DND-41 (cell line): Measurements from ENCODE around the gene COL26A1.

Experiments used
- ATAC-seq: fragments of 200-7000 bp; cut with Tn5 transposase; 3 replicates; pipeline ENCODE4 v1.9.1; 2021; ENCODE audit warnings: low read depth; ENCODE audit not compliant: insufficient read depth
- DNase-seq: peaks from one replicate; pipeline ENCODE4 v3.0.0-alpha.2; 2020
- H2AFZ ChIP-seq: 2 replicates; pipeline ENCODE4 v1.6.0; 2012; ENCODE audit warnings: low read depth, low read length
- H3K27ac ChIP-seq: 2 replicates; pipeline ENCODE4 v1.5.1; 2012; ENCODE audit warnings: low read length, inconsistent platforms
- H3K27me3 ChIP-seq: fragments of 200-600 bp; sonication (generic); 2 replicates; pipeline ENCODE4 v1.6.0; 2012; ENCODE audit warnings: low read length, mild to moderate bottlenecking, inconsistent platforms; ENCODE audit not compliant: insufficient read depth, poor library complexity
- H3K36me3 ChIP-seq: 2 replicates; pipeline ENCODE4 v1.5.1; 2012; ENCODE audit warnings: low read length, inconsistent platforms; ENCODE audit not compliant: insufficient read depth
- H3K4me1 ChIP-seq: 2 replicates; pipeline ENCODE4 v1.5.1; 2012; ENCODE audit warnings: mild to moderate bottlenecking, low read length; ENCODE audit not compliant: insufficient read depth
- H3K4me2 ChIP-seq: 2 replicates; pipeline ENCODE4 v1.6.0; 2012; ENCODE audit warnings: mild to moderate bottlenecking, moderate library complexity, low read length, inconsistent platforms; ENCODE audit not compliant: insufficient read depth
- H3K4me3 ChIP-seq, 2 experiments: fragments of 200-600 bp in 1 of 2; shearing (Covaris generic) in 1 of 2; 2 replicates each; pipeline ENCODE4 v1.5.1; 2012 to 2016; ENCODE audit warnings: inconsistent platforms in 2 of 2, low read length in 2 of 2, mild to moderate bottlenecking in 2 of 2, low read depth in 1 of 2, moderate library complexity in 1 of 2
- H3K79me2 ChIP-seq: 2 replicates; pipeline ENCODE4 v1.6.0; 2012; ENCODE audit warnings: low read length, inconsistent platforms; ENCODE audit not compliant: insufficient read depth
- H3K9ac ChIP-seq: 2 replicates; pipeline ENCODE4 v1.6.0; 2012; ENCODE audit warnings: low read depth, mild to moderate bottlenecking, inconsistent platforms, low read length, moderate library complexity
- H3K9me3 ChIP-seq: 2 replicates; pipeline ENCODE4 v1.5.1; 2012; ENCODE audit warnings: low read length, moderate library complexity, mild to moderate bottlenecking, inconsistent platforms; ENCODE audit not compliant: insufficient read depth, severe bottlenecking
- H4K20me1 ChIP-seq: 2 replicates; pipeline ENCODE4 v1.6.0; 2012; ENCODE audit warnings: low read length; ENCODE audit not compliant: insufficient read depth
- CTCF ChIP-seq: IDR thresholded peaks from 2 replicates; pipeline ENCODE4 v1.5.1; 2012; ENCODE audit warnings: borderline replicate concordance, low read length, moderate library complexity, mild to moderate bottlenecking; ENCODE audit not compliant: poor library complexity, severe bottlenecking; ENCODE audit errors: extremely low read depth
- EZH2 ChIP-seq: IDR thresholded peaks from 3 replicates; pipeline ENCODE4 v1.6.1; 2012; ENCODE audit warnings: borderline replicate concordance, low read depth, mild to moderate bottlenecking, moderate library complexity, low read length, inconsistent platforms; ENCODE audit not compliant: severe bottlenecking

The COL26A1 gene

GRCh38 chr7:101550641-101551541 is 188.2 kb downstream of the COL26A1 start:
- H3K27ac ChIP-seq = no peak overlapping the region
- H3K4me2 ChIP-seq = no peak overlapping the region
- H3K27me3 ChIP-seq = no peaks in the 10 kb centered on the region
- TF ChIP-seq EZH2 (no peak), CTCF (no peak)
- no peaks in the 10 kb centered on the region for H4K20me1 ChIP-seq
- H3K4me1 ChIP-seq = no peaks in the 10 kb centered on the region
- no peak overlapping the region for H3K9ac ChIP-seq
- no peak for DNase-seq
- H3K9me3 ChIP-seq = no peaks in the 10 kb centered on the region
- H2AFZ ChIP-seq = no peak overlapping the region
- H3K79me2 ChIP-seq = no peaks in the 10 kb centered on the region
- no peaks in the 10 kb centered on the region for H3K36me3 ChIP-seq
- H3K4me3 ChIP-seq = no peak overlapping the region
- no peak for ATAC-seq

GRCh38 chr7:101553018-101553770 is 190.5 kb downstream of the COL26A1 start:
- H3K36me3 ChIP-seq = no peaks in the 10 kb centered on the region
- H3K79me2 ChIP-seq = no peaks in the 10 kb centered on the region
- no peak overlapping the region for H2AFZ ChIP-seq
- TF ChIP-seq EZH2 = no peak
- no peak for TF ChIP-seq CTCF
- no peak overlapping the region for H3K4me2 ChIP-seq
- H3K4me3 ChIP-seq = no peak overlapping the region
- H3K9ac ChIP-seq = no peak overlapping the region
- ATAC-seq = no peak
- no peak for DNase-seq
- H3K9me3 ChIP-seq = no peaks in the 10 kb centered on the region
- no peaks in the 10 kb centered on the region for H3K4me1 ChIP-seq
- H3K27ac ChIP-seq = no peak overlapping the region
- H3K27me3 ChIP-seq = no peaks in the 10 kb centered on the region
- H4K20me1 ChIP-seq = no peaks in the 10 kb centered on the region

GRCh38 chr7:101553771-101554445 is 191.2 kb downstream of the COL26A1 start:
- no peak for ATAC-seq
- Histone ChIP-seq H3K36me3 (no peaks in the 10 kb centered on the region), H3K27ac (no peak overlapping the region), H3K79me2 (no peaks in the 10 kb centered on the region), H3K9me3 (no peaks in the 10 kb centered on the region), H2AFZ (no peak overlapping the region), H3K27me3 (no peaks in the 10 kb centered on the region), H3K4me1 (no peaks in the 10 kb centered on the region), H3K4me2 (no peak overlapping the region), H3K9ac (no peak overlapping the region), H3K4me3 (no peak overlapping the region), H4K20me1 (no peaks in the 10 kb centered on the region)
- TF ChIP-seq EZH2 (no peak), CTCF (no peak)
- DNase-seq = no peak
